HG02798 (cell line): Measurements from ENCODE around the gene ACYP2.
A peak's percentile ranks its signal among the peaks of the same experiment; 100 is the strongest.

ENCODE experiments used
- ATAC-seq: cut with Tn5 transposase; IDR thresholded peaks from one replicate; pipeline ENCODE4 v1.9.1; 2021; ENCODE audit warnings: mild to moderate bottlenecking; ENCODE audit not compliant: unreplicated experiment, poor library complexity

The ACYP2 gene

GRCh38 chr2:54148391-54148790 lies 33.0 kb downstream of the ACYP2 start:
- no peak for ATAC-seq

- no peak for ATAC-seq
These were observed 34.4 kb downstream of the ACYP2 start for GRCh38 chr2:54149638-54150441.

GRCh38 chr2:54158311-54158710 lies 42.9 kb downstream of the ACYP2 start:
- no peak for ATAC-seq

GRCh38 chr2:54161660-54162424 lies 46.4 kb downstream of the ACYP2 start:
- ATAC-seq = no peak

DNA sequence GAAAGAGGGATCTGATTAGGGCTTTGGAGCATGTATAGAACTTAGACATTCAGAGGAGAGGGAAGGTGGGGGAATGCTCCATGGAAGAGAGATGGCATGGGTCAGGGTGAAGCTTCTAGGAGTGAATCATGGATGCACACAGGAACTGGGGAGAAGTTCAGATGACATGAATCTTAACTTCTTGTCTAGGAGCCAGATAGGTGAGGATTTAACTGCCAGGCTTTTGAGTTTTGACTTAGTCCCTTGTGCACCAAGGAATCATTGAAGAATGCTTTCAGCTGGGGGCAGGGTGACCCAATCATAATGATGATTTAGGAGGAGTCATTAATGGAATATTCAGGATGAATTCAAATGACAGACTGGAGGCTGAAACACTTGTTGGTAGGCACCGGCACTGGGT lies 48.7 kb downstream of the ACYP2 start:
- ATAC-seq = no peak

DNA sequence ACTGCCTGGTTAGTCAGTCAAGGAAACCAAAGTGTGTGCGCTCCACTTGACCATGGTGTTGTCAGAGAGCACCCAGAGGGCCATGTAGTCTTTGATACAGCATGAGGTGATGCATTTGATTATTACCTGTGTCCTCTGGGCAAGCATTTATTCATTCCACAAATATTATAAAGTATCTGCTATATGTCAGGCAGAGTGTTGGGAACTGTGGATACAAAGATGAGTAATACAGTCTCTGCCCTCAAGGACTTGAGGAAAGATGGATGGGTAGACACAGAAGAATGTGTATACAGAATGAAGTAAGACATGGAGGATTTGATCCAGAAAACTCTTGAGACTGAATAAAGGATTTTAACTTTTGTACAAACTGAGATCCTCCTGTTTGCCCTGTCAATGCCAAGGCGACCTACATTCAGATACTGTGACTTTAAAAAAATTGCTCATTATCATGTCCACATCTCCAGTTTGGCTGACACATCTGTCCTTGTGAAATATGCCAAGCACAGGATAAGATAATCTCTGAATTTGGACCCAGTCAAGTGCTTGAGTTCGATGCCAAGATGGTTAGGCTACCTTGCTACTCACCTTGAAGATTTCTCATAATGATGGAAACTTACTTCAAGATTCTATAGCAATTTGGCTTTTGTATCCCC lies 50.8 kb downstream of the ACYP2 start:
- ATAC-seq = no peak

GRCh38 chr2:54176577-54176976 lies 61.2 kb downstream of the ACYP2 start:
- ATAC-seq = no peak

DNA sequence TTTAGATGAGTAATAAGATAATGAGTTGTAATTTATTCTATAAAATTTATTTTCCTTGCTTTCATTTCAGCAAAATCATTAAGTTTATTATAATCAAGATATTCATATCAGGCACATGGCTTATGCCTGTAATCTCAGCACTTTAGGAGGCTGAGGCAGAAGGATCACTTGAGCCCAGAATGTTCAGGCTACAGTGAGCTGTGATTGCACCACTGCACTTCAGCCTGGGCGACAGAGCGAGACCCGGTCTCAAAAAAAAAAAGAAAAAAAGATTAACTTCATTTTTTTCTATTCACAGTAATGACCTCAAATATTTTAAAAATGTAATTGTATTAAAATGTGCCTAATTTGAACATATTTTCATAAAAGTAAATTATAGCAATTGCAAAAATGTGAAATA lies 67.9 kb downstream of the ACYP2 start:
- no peak for ATAC-seq

DNA sequence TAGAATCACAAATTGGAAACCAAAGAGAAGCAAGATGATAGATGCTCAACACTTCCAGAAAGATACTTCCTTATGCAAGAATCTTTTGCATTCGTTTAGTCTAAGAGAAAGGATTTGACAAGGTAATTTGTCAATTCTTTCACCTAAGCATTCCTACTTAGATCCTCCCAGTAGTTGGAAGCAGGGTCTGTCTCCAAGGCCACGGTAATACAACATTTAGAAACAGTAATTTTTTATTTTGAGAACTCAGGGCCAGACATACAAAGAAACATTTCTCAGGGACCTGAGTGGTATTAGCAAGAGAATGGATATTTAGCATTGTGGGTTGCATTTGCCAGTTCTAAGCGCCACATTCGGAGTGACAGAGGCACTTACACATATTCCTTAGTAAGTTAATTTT lies 68.6 kb downstream of the ACYP2 start:
- no peak for ATAC-seq

GRCh38 chr2:54185105-54185504 lies 69.7 kb downstream of the ACYP2 start:
- ATAC-seq = no peak

- ATAC-seq = no peak
These were observed 71.9 kb downstream of the ACYP2 start for GRCh38 chr2:54187331-54187730.

- no peak for ATAC-seq
These were observed 74.1 kb downstream of the ACYP2 start for GRCh38 chr2:54189539-54189938.

GRCh38 chr2:54191361-54192135 lies 76.1 kb downstream of the ACYP2 start:
- ATAC-seq = no peak

GRCh38 chr2:54194761-54195750 lies 79.6 kb downstream of the ACYP2 start:
- ATAC-seq = peak; percentile 58

DNA sequence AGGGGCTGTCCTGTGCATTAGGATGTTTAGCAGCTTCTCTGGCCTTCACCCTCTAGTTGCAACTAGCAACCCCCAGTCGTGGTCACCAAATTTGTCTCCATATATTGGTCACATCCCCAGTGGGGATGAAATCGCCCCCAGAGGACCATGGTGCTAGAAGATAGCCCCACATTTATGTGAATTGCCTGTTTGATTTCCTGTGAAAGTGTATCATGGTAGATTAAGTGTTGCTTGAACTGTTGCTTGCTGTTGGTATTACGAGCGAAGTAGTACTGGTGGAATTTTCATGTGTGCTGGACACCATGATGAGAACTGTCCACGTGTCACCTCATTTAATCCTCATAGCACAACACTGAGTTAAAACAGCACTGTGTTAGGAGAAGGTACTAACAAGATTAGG lies 81.2 kb downstream of the ACYP2 start:
- ATAC-seq = no peak

GRCh38 chr2:54204476-54204875 lies 89.1 kb downstream of the ACYP2 start:
- ATAC-seq = no peak

- ATAC-seq = no peak
These were observed 91.2 kb downstream of the ACYP2 start for GRCh38 chr2:54206596-54206995.

- ATAC-seq = no peak
These were observed 92.3 kb downstream of the ACYP2 start for GRCh38 chr2:54207666-54208195.
